Measurements from ENCODE around the gene LCE1E.

The LCE1E gene

DNA sequence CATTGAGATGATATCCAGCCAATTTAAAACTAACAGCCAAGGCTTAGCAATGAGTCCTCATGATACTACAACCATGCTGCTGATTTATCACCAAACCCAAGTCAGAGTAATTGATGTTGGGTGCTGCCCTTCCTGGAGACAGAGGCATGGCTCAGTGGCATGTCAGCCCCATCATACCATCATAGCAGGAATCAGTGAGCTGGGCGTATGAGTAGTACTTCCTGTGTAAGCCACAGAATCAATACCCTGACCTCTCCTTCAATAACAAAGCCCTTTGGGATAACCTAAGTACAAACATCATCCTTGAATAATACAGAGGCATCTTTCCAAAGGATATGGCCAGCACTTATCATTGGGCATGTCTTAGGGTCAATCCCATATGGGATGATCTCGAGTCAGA lies 3.0 kb upstream of the LCE1E start:
- no peak for DNase-seq

DNA sequence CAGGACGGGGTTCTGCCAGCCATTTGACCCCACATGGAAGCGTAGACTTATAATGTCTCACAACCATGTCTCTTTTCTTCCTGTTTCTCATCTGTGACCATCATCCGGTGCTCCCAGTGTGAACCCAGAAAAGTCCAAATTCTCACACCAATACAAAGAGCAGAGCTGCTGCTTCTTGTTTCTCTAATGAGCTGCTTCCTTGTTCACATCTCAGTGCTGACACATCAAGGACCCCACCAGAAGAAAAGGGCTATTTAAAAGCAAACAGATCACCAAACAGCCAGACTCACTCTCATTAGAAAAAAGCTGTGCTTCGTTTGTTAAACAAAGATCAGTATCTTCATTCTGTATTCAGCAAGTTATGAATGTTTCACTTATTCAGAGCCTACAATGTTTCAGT lies 9.6 kb downstream of the LCE1E start:
- DNase-seq = no peak

DNA sequence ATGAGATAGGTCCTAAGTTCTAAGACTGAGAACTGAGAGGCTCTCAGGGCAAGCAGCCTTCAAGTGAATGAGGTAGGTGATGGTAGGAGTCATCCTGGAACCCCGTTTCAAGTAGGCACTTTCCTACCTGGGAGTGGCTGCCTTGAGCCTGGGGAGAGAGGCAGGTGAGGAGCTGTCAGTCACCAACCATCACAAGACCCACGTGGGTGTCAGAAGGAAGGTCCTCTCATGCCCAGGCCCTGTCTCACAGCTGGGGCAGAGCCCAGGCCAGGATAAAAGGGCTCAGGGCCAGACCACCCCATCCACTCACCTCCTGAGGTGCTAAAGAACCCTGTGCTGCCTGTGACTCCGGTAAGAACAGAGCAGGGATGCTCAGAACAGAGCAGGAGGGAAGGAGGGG lies 10.4 kb downstream of the LCE1E start, which contains the start of gene LCE1D:
LCE1D (plus strand) TSS at position 301 of the 400 bp plus-strand sequence. CDS start 1,074 bp downstream, outside the sequence.
- no peak for DNase-seq

- no peak for DNase-seq
Measured at GRCh38 chr1:152801333-152801732, 15.3 kb downstream of the LCE1E start.

GRCh38 chr1:152806576-152806975 lies 20.5 kb downstream of the LCE1E start, which contains the start of gene LCE1C:
LCE1C (minus strand) TSS chr1:152806651; CDS start chr1:152805478, 1,173 bp downstream.
- DNase-seq = no peak

DNA sequence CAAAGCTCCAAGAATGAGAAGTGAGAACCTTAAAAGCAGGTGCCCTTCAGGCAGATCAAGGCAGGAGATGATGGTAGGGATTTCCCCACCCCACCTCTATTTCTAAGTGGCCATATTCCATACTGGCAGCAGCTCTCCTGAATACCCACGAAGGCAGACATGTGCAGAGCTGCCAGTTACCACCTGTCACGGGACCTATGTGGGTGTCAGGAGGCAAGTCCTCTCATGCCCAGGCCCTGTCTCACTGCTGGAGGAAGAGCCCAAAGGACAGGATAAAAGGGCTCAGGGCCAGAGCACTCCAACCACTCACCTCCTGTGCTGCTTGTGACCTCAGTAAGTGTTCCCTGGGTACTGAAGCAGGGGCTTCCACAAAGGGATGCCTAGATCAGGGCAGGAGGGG lies 25.0 kb downstream of the LCE1E start:
- no peak for DNase-seq

DNA sequence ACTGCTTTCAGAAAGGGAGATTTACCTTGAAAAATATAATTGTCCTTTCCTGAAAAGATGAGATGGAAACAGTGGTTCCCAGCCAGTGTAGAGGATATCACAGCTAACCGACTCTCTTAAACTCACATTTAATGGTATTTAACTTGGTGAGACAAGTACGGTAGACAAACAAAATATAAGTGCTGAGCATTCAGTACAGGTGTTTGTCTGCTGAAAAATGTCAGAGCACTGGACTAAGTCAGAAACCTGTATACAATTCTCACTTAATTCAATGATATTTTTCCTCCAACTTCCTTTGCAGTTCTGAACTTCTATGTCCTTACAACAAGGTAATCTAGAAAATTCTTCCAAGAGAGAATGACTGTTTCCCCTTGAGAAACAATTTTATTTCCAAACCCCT lies 25.6 kb downstream of the LCE1E start, which contains the start of gene LCE1B:
LCE1B (plus strand) TSS at position 301 of the 400 bp plus-strand sequence. CDS start 476 bp downstream, outside the sequence.
- no peak for DNase-seq

- DNase-seq = no peak
Measured at GRCh38 chr1:152817309-152817708, 31.3 kb downstream of the LCE1E start.

DNA sequence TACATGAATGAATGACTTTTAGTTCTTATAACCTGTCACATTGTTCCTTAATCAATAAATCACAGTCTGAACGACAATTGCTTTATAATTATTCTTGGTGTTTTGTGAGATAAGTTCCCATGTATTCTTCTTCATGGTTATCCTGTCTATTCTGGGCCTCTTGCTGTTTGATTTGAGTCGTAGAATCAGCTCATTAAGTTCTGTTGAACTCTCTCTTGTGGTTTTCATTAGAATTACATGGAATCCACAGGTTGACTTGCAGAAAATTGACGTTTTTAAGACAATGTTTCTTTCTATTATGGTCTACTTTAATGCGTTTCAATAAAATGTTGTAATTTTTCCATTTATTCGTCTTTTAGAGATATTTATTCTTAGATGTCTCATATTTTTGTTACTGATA lies 37.2 kb downstream of the LCE1E start:
- DNase-seq = no peak

- no peak for DNase-seq
Measured at GRCh38 chr1:152824964-152825363, 38.9 kb downstream of the LCE1E start.

DNA sequence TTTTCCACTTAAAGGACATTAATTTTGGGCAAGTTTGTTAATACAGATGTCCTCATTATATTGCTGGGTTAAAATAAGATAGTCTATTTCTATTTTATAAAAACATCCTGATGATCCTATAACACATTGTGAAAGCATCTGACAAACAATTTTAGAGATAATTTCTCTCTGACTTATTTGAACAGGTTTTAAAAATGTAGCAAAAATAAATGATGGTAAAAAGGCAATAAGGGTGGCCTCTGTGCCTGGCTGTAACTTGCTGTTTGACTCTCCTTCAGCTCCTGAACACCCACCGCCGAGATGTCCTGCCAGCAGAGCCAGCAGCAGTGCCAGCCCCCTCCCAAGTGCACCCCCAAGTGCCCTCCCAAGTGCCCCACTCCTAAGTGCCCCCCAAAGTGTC lies 41.1 kb downstream of the LCE1E start, which contains the start of gene LCE1A:
LCE1A (plus strand) TSS at position 301 of the 400 bp plus-strand sequence; CDS start at position 301, 0 bp downstream.
- DNase-seq = no peak

DNA sequence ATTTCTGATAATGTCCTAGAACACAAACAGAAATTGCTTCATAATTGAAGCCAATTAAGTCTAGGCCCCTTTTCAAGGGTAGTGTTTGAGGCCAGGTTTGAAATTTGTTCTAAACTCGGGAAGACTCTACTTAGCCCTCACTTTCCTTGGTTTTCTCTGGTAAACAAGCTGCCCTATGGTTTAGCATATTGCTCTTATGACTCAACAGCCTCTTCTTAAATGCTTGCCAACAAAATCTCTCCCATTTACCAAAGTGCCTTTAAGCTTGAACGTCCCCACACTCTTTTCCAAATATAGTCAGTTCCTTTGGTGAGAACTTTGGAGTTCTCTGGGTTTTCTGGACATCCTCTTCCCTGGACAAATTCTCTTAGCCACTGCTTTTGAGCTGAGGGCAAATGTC lies 50.8 kb downstream of the LCE1E start:
- DNase-seq = no peak

Measured in 8988T (cell line).